C4-2B (cell line): ENCODE data around the gene DGKE.

Experiments used
- CTCF ChIP-seq: fragments of 450-650 bp; conservative IDR thresholded peaks from 2 replicates; pipeline ENCODE4 v1.5.1; 2017; ENCODE audit warnings: mild to moderate bottlenecking
- ZFX ChIP-seq: fragments of 450-650 bp; IDR thresholded peaks from 2 replicates; pipeline ENCODE4 v1.6.1; 2017

GRCh38 chr17:56909742-56910508, 76.0 kb downstream of the DGKE start:
- no peak for TF ChIP-seq CTCF
- no peak for TF ChIP-seq ZFX
